Stimulated activated CD4-positive, alpha-beta T cell treated with anti-CD3 and anti-CD28 coated beads, Interleukin-2, amount 100 ng/mL, for 4 hours (primary cell): ENCODE results near the gene ZMYND10.

Source experiments
- DNase-seq: peaks from one replicate; pipeline ENCODE4 v3.0.0-alpha.2; 2020; ENCODE audit warnings: low read depth

Gene ZMYND10

GRCh38 chr3:50345586-50346234, at the start of gene ZMYND10:
Gene ZMYND10, minus strand, starts transcription at chr3:50345732. Its CDS starts 153 bp downstream, at chr3:50345579.
- peak; percentile 53 for DNase-seq

DNA sequence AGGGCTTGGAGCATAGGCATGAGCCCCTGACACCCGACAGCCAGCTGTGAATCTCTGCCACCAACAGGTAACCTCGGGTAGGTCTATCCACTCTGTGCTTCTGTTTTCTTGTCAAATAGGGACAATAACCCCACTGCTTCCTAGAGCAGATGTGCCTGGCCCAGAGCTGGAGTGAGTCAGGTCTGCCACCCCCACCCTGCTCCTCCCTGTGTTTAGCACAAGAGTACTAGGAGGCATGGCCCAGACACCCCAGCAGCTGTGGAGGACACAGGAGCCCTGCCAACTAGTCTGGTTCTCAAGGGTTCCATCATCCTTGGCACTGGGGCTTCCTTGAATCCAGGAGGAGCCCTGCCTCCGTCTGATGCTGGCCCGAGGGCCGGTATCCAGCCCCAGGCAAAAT, 47.5 kb upstream of the ZMYND10 start:
- DNase-seq, result no peak

DNA sequence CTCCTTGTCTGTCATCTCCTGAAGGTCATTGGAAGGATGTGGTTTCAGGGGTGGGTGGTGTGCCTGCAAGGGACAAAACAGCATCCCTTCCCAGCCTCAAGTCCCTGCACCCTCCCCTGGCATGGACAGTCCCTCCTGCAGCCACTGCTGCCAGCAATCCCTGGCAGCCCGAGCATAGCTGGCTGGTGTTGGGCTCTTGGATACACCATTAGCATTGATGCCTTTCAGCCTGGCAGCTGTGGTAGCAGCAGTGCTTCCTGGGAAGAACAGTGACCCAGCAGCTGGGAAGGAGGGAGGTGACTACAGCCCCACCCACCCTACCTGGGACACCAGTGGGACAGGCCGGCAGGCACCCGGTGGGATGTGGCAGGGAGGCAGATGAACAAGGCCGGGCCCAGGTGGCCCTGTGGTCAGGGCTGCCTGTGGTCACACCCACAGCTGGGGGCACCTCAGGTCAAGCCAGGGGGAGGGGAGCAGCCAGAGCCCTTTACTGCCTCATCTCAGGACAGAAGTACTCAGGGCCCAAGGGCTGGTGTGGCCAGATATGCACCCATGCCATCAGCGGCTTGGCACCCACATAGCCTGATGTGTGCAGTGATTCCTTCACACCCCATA, 46.7 kb upstream of the ZMYND10 start:
- no peak for DNase-seq

DNA sequence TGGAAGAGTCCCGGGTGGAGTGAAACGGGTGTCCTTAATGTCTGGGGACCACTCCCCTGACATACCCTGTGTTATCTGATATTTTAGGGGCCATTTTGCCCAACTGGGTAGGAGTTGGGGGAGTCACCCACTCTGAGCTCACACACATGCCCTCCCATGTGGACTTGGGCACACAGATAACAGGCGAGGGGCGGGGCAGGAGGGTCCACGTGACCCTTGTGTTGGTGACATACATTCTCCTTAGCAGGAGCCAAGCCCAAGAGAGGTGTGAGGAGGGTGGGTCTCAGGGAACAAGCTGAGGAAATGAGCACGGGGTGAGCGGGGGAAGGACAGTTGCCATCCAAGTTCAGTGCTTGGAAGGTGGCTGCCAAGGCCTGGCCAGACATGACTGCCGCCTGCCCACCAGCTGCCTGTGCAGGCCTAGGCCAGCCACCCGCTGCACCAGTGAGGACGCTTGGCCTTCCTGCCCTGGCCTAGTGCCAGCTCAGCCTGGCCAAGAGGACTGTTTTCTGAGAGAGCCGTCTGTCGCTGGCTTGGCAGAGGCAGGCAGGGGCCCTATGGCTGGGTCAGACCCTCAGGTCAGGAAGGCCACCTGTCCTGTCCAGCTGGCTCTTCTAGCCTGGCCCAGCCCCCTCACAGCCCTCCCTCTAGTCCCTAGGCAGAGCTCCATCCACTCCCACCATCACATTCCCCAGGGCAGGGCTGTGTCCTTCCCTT, 45.1 kb upstream of the ZMYND10 start:
- no peak for DNase-seq

DNA sequence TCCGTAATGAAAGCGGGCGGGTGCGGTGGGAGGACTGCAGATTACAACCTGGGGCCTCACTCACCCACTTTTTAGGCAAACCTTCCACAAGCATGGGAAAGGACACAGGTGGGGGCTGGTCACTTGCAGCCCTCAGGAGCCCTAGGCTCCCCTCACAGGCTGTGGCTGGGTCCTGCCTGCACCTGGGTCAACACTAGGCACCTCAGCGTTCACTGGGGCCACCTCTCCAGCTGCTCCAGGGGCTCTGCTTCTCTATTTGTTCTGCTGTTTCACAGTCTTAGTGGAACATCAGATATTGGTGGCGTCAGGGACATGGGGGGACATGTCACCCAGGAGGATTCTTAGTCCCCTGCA, 43.9 kb upstream of the ZMYND10 start:
- no peak for DNase-seq

DNA sequence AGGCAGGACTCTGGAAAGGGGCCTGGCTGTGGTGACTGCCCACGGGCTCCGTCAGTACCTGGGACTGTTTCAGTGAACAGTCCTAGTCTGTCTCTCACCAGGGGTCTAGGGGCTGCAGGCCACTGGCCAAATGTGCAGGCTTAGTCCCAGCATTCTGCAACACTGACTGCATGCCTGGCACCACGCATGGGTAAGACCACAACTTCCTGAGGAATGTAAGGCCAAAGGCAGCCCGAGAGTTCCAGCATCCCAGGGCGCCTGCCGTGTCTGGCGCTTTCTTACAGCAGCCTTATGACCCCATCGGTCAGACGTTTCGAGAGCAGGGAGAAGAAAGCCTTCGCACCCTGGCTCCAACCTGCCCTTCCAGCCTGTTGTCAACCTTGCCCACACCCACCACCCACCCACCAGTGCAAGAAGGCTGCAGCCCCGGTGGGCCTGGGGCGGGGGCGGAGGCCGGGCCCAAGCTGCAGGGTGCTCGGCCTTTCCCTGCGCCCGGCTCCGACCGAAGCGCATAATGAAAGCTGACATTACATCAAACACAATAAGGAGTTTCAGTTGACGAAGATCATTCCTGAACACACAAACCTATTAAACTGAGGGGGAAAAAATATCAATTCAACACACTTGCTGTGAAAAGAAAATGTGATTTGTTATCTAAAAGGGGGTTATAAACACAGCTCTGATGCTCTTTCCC, 43.3 kb upstream of the ZMYND10 start:
- no peak for DNase-seq

- no peak for DNase-seq
These were observed 42.6 kb upstream of the ZMYND10 start for GRCh38 chr3:50388016-50388719.

- DNase-seq, result no peak
These were observed 40.2 kb upstream of the ZMYND10 start for GRCh38 chr3:50385754-50386153.

- no peak for DNase-seq
These were observed 38.2 kb upstream of the ZMYND10 start for GRCh38 chr3:50383750-50384149.

GRCh38 chr3:50382722-50383121, 37.2 kb upstream of the ZMYND10 start:
- DNase-seq, result no peak

DNA sequence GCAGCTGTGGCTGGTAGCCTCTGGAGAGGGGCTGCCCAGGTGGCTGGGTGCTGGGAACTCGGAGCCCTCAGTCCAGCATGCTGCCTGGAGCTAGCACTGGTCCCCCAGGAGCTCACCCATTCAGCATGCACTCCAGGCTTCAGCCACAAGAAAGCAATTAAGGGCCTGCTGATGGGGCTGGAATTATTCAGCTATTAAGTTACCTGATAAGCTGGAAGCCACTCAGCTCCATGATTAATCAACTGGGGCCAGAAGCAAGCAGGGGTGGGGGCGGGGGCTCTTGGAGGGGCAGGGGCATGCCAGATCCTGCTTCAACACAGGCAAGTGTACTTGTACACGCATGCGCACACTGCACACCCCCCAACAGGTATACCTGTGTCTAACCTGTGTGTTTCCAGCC, 35.9 kb upstream of the ZMYND10 start:
- no peak for DNase-seq

GRCh38 chr3:50380405-50381085, 35.0 kb upstream of the ZMYND10 start:
- no peak for DNase-seq

DNA sequence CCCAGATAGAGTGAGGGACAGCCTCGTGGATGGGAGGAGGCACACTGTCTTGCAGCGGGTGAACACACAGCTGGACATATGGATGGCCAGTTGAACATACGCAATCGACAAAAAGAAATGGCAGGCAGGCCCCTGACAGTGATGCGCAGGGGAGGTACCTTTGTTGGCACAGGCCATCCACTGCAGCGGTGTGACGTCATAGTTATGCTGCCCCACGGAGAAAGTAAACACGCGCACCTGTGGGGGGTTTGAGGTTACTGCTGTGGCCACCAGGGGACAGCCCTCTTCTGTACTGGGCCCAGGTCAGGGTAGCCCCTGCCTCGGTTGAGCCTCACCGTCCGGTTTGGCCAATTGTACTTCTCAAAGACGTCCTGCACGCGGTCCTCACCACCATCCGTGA, 33.2 kb upstream of the ZMYND10 start:
- DNase-seq, result no peak

GRCh38 chr3:50378024-50378423, 32.5 kb upstream of the ZMYND10 start:
- no peak for DNase-seq

DNA sequence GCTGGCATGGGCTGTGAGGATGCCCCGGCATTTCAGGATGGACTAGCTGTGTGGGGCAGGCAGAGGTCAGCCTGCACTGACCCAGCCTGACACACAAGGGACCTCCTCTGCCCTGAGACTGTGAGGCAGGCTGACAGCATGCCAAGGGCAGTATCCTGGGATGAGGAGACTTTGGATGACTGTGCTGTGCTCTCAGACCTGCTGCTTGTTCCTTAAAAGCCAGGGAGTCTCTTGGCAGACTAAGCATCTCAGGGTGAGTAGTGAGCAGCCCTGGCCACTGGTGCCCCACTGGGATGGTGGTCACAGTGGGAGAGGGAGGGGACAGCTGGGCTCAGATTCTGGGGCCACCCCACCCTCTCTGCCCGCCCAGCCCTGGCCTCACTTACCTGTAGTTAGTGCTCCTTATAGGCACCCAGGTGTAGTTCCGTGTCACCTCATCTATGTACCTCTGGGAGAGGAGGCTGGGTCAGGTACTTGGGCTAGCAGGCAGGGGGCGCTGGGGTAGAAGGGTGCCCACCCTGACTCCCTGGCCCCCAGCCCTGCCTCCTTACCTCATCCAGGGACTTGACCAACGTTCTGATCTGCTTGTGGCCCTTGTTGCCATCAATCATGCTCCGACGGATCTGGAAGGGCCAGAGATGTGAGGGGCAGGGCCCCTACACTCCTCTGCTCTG, 29.9 kb upstream of the ZMYND10 start:
- no peak for DNase-seq

GRCh38 chr3:50374363-50375257, 29.1 kb upstream of the ZMYND10 start:
- DNase-seq, result no peak

DNA sequence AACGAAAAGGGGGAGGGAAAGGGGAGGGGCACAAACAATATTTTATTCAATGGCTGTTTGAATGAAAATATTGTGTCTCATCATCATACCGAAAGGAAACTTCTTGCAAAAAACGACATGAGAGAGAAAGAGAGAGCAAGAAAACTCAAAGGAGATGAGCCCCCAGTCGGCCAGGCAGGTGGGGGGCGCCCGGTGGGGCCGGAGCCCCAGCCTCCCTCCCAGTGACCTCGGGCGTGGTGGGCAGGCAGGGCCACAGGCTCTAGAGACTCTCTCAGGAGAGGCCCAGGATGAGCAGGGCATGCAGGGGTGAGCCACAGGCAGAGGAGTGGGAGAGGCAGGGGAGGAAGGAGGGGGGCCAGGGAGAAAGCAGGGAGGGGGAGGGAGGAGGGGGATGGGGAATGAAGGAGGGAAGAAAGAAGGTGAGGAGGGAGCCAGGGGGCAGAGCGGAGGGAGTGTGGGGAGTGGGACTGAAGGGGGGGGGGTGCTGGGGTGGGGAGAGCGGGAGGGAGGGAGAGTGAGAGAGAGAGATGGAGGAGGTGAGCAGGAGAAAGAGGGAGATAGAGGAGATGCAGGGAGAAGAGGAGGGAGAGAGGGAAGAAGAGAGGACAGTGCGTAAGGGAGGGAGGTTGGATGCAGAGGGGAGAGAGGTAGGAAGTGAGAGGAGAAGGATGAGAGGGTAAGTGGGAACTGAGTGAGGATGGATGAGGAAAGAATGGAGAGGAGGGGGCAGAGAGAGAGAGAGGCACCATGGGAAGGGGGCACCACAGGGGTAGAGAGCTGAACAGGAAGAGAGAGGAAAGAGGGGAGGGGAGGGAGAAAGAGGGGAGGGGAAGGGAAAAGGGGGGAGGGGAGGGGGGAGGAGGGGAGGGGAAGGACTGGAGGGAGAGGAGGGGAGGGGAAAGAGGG, 27.9 kb upstream of the ZMYND10 start:
- DNase-seq, result no peak

GRCh38 chr3:50372349-50372748, 26.8 kb upstream of the ZMYND10 start:
- no peak for DNase-seq

GRCh38 chr3:50371133-50371685, 25.7 kb upstream of the ZMYND10 start:
- DNase-seq, result no peak
